Measurements from ENCODE around the gene GLI3.

Gene GLI3

DNA sequence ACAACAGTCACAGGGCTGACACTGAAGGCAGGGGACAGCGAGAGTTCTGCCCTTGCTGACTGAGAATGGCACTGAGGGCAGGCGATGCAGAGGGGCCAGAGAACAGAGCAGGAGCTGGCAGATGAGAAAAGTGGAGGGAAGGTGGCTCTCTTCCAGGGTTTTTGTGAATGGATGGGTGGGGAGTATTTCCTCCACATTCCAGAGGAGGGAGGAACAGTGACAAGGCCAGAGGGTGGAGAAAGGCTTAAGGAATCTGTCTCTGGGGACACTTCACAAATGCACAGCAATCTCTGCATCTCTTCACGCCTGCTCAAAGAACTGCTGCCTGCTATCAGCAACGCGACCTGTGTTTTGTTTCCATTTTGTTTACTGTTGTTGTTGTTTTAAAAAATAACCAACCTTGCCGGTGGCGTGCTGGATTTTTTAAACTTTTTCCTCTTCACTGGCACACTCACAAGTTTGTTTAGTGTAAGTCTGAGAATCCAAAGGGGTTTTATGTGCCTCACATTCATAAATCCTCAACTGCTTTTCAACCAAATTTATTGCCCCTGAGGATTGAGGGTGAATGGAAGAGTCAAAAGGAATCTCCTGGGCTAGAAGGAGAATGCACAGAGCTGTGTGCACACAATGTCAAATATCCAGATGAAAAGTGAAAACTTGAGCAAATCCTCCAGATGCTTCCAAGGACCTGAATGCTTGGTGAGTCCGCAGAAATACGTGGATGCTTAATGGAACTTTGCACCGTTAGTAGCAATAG is 129.3 kb downstream of the GLI3 start:
- no peak for DNase-seq (ENCODE audit: insufficient read length, low spot score)

DNA sequence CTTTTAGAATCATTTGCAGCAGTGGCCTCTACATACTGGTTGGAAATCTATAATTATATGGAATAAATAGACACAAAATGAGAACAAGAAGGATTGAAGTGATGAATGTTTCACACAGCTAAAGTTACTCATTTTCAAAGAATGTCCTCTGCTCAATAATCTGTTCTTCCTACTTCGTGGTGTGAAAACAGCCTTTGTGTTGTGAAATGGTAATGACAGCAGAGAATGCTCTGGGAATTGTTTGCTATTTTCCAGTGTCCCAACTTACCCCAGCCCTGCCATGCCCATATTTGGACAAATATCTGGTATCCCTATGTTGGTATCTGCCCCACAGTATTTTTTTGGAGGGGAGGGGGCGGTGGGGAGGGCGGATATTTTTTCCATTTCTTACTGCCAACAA is 130.4 kb downstream of the GLI3 start:
- FAIRE-seq, result no peak
- TF ChIP-seq POLR2A (IDR thresholded peaks at IDR 0.05; ENCODE audit: low read depth, low read length) (no peak), PAX5 (IDR thresholded peaks at IDR 0.05; ENCODE audit: insufficient read depth, low read length, severe bottlenecking) (no peak), POLR2AphosphoS5 (IDR thresholded peaks at IDR 0.05; ENCODE audit: low read depth, low read length) (no peak), SPI1 (IDR thresholded peaks at IDR 0.05; ENCODE audit: low read depth, low read length) (no peak), POU2F2 (IDR thresholded peaks at IDR 0.05; ENCODE audit: low read depth, low read length) (no peak), TAF1 (IDR thresholded peaks at IDR 0.05; ENCODE audit: low read depth, low read length) (no peak)
- no peak for DNase-seq (ENCODE audit: insufficient read length, low spot score)

More for the DNA sequence above, 129.3 kb downstream of the GLI3 start:
- FAIRE-seq, result no peak
- TF ChIP-seq TAF1 (IDR thresholded peaks at IDR 0.05; ENCODE audit: low read depth, low read length), result no peak
- TF ChIP-seq POLR2A (IDR thresholded peaks at IDR 0.05; ENCODE audit: low read depth, low read length), result no peak
- no peak for TF ChIP-seq SPI1 (IDR thresholded peaks at IDR 0.05; ENCODE audit: low read depth, low read length)
- TF ChIP-seq POLR2AphosphoS5 (IDR thresholded peaks at IDR 0.05; ENCODE audit: low read depth, low read length), result no peak
- no peak for TF ChIP-seq PAX5 (IDR thresholded peaks at IDR 0.05; ENCODE audit: insufficient read depth, low read length, severe bottlenecking)
- no peak for TF ChIP-seq POU2F2 (IDR thresholded peaks at IDR 0.05; ENCODE audit: low read depth, low read length)

DNA sequence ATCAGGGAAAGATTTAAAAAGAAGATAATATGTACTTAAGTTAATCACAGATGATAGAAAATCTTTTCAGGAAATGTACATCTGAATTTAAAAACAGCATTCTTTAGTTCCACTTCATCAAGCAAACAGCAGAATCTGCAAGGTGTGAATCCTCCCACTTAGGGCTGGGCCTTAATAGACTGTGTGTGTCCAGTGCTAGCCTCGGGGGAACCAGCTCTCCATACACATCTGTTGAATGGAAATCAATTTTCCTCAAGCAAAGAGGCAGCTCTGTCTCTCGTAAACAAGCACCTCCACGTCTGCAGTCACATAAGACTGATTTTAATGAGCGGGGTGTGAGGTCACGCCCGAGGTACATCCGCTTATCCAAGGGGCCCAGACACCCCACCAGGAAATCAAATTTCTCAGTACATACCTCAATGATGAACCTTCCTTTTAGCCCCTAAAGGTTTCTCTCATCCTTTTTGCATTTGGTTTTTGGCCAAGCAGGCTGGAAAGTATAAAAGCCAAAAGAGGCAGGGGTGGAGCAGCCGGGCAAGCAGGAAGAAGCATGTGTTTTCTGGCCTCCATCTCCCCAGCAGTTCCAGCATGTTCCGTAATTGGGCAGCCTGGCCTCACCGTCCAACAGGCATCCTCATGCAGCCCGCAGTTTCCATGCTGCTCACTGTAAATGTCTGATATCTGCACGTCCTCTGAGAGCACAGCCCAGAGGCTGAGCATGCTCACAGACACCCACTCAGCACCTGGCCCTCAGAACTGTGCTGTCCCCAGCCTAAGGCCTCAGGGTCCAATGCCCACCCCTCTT is 131.3 kb downstream of the GLI3 start:
- no peak for TF ChIP-seq PAX5 (IDR thresholded peaks at IDR 0.05; ENCODE audit: insufficient read depth, low read length, severe bottlenecking)
- no peak for TF ChIP-seq POLR2A (IDR thresholded peaks at IDR 0.05; ENCODE audit: low read depth, low read length)
- TF ChIP-seq SPI1 (IDR thresholded peaks at IDR 0.05; ENCODE audit: low read depth, low read length), result no peak
- no peak for TF ChIP-seq POU2F2 (IDR thresholded peaks at IDR 0.05; ENCODE audit: low read depth, low read length)
- TF ChIP-seq POLR2AphosphoS5 (IDR thresholded peaks at IDR 0.05; ENCODE audit: low read depth, low read length), result no peak
- FAIRE-seq, result no peak
- no peak for DNase-seq (ENCODE audit: insufficient read length, low spot score)

DNA sequence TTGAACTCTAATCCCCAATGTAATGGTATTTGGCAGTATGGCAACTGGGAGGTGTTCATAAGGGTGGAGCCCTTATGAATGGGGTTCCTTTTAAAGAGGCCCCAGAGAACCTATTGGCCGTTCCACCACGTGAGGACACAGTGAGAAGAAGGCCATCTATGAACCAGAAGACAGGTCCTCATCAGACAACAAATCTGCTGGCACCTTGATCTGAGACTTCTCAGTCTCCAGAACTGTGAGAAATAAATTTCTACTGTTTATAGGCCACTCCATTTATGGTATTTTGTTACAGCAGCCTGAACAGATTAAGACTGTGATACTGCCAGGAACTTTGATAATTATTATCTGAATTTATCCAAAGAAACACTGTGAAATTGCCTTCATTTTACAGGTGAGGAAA is 132.3 kb downstream of the GLI3 start:
- FAIRE-seq (no peak), DNase-seq (ENCODE audit: insufficient read length, low spot score) (no peak)
- TF ChIP-seq POU2F2 (IDR thresholded peaks at IDR 0.05; ENCODE audit: low read depth, low read length) (no peak), POLR2AphosphoS5 (IDR thresholded peaks at IDR 0.05; ENCODE audit: low read depth, low read length) (no peak), PAX5 (IDR thresholded peaks at IDR 0.05; ENCODE audit: insufficient read depth, low read length, severe bottlenecking) (no peak), SPI1 (IDR thresholded peaks at IDR 0.05; ENCODE audit: low read depth, low read length) (no peak), TAF1 (IDR thresholded peaks at IDR 0.05; ENCODE audit: low read depth, low read length) (no peak), POLR2A (IDR thresholded peaks at IDR 0.05; ENCODE audit: low read depth, low read length) (no peak)

DNA sequence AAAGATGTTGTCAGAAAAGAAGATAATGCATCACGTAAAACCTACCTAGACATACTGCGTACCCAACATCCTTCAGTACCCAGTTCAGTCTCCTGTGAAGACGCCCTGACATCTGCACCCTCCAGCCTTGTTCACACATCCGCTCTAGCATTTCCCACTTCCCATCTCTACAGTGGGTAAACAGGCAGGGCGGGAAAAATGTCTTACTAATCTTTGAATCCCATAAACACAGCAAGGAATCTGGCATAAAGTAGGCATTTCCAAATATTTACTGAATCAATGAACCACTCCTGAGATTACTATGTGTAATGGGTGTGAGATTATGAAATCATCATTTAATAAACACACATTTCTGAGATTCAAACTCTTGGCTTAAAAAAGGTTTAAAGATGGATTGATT is 132.8 kb downstream of the GLI3 start:
- no peak for TF ChIP-seq POLR2AphosphoS5 (IDR thresholded peaks at IDR 0.05; ENCODE audit: low read depth, low read length)
- TF ChIP-seq POU2F2 (IDR thresholded peaks at IDR 0.05; ENCODE audit: low read depth, low read length), result no peak
- TF ChIP-seq POLR2A (IDR thresholded peaks at IDR 0.05; ENCODE audit: low read depth, low read length), result no peak
- TF ChIP-seq SPI1 (IDR thresholded peaks at IDR 0.05; ENCODE audit: low read depth, low read length), result no peak
- no peak for TF ChIP-seq TAF1 (IDR thresholded peaks at IDR 0.05; ENCODE audit: low read depth, low read length)
- TF ChIP-seq PAX5 (IDR thresholded peaks at IDR 0.05; ENCODE audit: insufficient read depth, low read length, severe bottlenecking), result no peak
- DNase-seq (ENCODE audit: insufficient read length, low spot score), result no peak
- no peak for FAIRE-seq

DNA sequence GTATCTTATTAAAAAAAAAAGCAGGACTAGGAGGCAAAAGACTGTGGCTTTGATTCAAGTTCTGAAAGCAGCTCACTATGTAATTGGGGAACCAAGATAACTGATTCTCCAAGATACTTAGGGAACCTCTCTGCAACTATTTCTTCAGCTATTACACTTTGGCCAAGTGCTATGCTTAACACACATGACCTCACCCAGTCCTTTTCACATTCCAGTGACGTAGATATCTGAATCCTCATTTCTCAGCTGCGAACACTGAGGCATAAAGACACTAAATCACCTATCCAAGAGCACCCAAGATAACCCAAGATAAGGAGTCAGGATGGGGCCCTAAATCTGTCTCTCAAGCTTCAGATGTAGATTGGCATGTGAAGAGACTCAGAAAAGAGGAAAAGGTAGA is 133.6 kb downstream of the GLI3 start:
- TF ChIP-seq POLR2A (IDR thresholded peaks at IDR 0.05; ENCODE audit: low read depth, low read length) (no peak), PAX5 (IDR thresholded peaks at IDR 0.05; ENCODE audit: insufficient read depth, low read length, severe bottlenecking) (no peak), POLR2AphosphoS5 (IDR thresholded peaks at IDR 0.05; ENCODE audit: low read depth, low read length) (no peak), SPI1 (IDR thresholded peaks at IDR 0.05; ENCODE audit: low read depth, low read length) (no peak), TAF1 (IDR thresholded peaks at IDR 0.05; ENCODE audit: low read depth, low read length) (no peak), POU2F2 (IDR thresholded peaks at IDR 0.05; ENCODE audit: low read depth, low read length) (no peak)
- DNase-seq (ENCODE audit: insufficient read length, low spot score) (no peak), FAIRE-seq (no peak)

DNA sequence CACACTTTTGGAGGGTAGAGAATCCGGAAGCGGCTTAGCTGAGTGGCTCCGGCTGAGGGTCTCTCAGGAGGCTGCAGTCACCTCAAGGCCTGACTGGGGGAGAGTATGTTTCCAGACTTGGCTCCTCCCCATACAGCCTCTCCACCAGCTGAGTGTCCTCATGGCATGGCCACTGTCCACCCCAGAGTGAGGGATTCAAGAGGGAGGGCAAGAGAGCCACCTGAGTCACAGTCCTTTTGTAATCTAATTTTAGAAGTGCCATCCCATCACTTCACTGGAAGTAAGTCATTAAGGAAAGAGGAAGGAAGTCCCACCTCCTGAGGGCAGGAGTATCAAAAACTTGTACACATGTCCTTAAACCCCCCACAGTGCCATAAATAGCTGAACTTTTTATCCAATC is 134.0 kb downstream of the GLI3 start:
- TF ChIP-seq SPI1 (IDR thresholded peaks at IDR 0.05; ENCODE audit: low read depth, low read length), result no peak
- no peak for TF ChIP-seq POLR2AphosphoS5 (IDR thresholded peaks at IDR 0.05; ENCODE audit: low read depth, low read length)
- no peak for TF ChIP-seq TAF1 (IDR thresholded peaks at IDR 0.05; ENCODE audit: low read depth, low read length)
- no peak for TF ChIP-seq POU2F2 (IDR thresholded peaks at IDR 0.05; ENCODE audit: low read depth, low read length)
- TF ChIP-seq POLR2A (IDR thresholded peaks at IDR 0.05; ENCODE audit: low read depth, low read length), result no peak
- no peak for TF ChIP-seq PAX5 (IDR thresholded peaks at IDR 0.05; ENCODE audit: insufficient read depth, low read length, severe bottlenecking)
- FAIRE-seq (no peak), DNase-seq (ENCODE audit: insufficient read length, low spot score) (no peak)

DNA sequence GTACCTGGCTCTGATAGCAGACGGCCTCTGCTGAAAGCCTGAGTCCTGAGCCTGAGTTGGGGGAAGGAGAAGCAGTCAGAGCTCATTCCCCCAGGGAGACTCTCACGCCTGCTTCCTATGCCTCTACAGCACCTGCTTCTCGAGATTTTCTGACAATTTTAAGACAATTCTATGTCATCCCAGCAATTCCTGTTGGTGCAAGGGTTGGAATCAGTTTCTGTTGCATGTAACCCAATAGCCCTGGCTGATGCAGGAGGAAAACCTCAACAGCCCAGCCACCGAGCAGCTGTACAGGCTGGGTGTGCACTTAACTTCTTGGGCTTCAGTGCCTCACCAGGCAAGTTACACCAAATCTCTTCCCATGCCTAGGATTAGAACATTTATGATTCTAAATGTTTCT is 134.7 kb downstream of the GLI3 start:
- DNase-seq (ENCODE audit: insufficient read length, low spot score), result no peak
- TF ChIP-seq PAX5 (IDR thresholded peaks at IDR 0.05; ENCODE audit: insufficient read depth, low read length, severe bottlenecking) (no peak), POLR2AphosphoS5 (IDR thresholded peaks at IDR 0.05; ENCODE audit: low read depth, low read length) (no peak), POU2F2 (IDR thresholded peaks at IDR 0.05; ENCODE audit: low read depth, low read length) (no peak), POLR2A (IDR thresholded peaks at IDR 0.05; ENCODE audit: low read depth, low read length) (no peak), TAF1 (IDR thresholded peaks at IDR 0.05; ENCODE audit: low read depth, low read length) (no peak), SPI1 (IDR thresholded peaks at IDR 0.05; ENCODE audit: low read depth, low read length) (no peak)
- FAIRE-seq, result no peak

DNA sequence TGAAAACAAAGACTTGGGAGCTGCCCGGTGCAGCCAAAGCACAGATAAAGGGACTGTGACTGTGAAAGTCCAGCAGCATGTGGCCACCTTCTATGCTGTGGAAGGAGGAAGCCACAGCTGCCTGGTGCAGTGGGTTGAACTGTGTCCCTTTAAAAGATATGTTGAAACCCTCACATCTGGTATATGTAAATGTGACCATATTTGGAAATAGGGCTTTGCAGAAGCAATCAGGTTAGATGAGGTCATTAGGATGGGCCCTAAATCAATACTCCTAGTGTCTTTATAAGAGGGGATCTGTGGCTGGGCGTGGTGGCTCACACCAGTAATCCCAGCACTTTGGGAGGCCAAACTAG is 136.9 kb downstream of the GLI3 start:
- no peak for FAIRE-seq
- no peak for TF ChIP-seq PAX5 (IDR thresholded peaks at IDR 0.05; ENCODE audit: insufficient read depth, low read length, severe bottlenecking)
- no peak for TF ChIP-seq SPI1 (IDR thresholded peaks at IDR 0.05; ENCODE audit: low read depth, low read length)
- TF ChIP-seq POLR2AphosphoS5 (IDR thresholded peaks at IDR 0.05; ENCODE audit: low read depth, low read length), result no peak
- no peak for TF ChIP-seq POLR2A (IDR thresholded peaks at IDR 0.05; ENCODE audit: low read depth, low read length)
- TF ChIP-seq POU2F2 (IDR thresholded peaks at IDR 0.05; ENCODE audit: low read depth, low read length), result no peak
- no peak for TF ChIP-seq TAF1 (IDR thresholded peaks at IDR 0.05; ENCODE audit: low read depth, low read length)
- no peak for DNase-seq (ENCODE audit: insufficient read length, low spot score)
